Inflammatory macrophage (primary cell): ENCODE measurements around the gene TUBAL3.
A peak's percentile ranks its signal among the peaks of the same experiment; 100 is the strongest.

Experiments
- DNase-seq, 2 donors: peaks; one replicate each; pipeline ENCODE4 v3.0.0-alpha.2; 2020 to 2022

TUBAL3 gene

DNA sequence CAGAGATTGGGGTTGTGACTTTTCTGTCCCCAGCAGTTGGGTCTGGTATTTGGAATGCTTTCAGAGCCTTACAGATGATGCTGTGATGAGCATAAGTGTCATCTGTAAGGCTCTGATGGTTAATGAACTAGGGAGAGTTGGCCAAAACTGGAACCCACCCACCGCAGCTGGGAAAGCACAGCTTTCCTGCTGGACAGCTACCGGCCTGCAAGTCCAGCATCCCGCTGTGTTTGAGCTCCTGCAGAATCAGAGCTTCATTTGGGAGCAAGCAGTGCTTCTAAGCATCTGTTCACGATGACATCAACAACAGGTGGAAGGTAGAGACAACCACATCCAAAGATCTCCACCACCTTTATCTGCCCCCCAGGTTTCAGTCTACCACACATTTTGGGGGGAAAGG, 28.2 kb downstream of the TUBAL3 start:
- DNase-seq, result no peak

DNA sequence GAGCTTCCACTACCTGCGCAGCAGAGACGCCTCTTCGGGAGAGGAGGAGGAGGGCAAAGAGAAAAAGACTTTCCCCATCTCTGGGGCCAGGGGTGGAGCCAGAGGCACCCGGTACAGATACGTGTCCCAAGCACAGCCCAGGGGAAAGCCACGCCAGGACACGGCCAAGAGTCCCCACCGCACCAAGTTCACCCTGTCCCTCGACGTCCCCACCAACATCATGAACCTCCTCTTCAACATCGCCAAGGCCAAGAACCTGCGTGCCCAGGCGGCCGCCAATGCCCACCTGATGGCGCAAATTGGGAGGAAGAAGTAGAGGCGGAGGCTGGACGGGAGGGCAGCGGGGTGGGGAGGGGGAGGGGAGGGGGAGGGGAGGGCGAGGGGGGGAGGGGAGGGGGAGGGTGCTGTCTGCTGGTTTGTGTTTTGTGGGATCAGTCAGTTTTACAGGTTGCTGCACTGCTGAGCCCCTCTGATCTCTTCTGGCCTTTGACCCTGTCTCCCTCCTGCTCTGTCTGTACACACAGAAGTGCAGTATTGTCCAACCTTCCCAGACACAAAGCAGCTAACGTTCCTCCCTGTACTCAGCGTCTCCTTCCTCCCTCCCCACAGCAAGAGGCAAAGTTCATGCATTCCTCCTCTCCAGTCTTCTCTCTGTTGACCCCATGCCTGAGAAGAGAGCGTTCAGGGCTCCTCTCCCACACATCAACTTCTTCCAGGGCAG, 30.6 kb downstream of the TUBAL3 start:
- no peak for DNase-seq

DNA sequence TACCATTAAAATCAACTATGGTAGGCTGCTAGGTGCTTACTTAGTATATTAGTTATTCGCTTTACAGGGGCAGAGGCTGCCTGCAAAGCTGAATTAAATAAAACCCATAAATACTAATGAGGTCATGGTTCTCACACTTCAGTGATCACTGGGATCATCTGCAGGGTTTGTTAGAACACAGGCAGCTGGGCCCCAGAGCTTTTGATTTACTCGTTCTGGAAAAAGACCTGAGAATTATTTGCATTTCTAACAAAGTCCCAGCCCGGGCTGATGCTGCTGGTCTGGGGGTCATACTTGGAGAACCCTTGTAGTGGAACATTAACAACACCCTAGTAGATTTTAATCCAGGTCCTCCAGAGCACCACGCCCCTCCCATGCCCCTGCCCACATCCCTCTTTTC, 31.3 kb downstream of the TUBAL3 start:
- DNase-seq, result no peak

DNA sequence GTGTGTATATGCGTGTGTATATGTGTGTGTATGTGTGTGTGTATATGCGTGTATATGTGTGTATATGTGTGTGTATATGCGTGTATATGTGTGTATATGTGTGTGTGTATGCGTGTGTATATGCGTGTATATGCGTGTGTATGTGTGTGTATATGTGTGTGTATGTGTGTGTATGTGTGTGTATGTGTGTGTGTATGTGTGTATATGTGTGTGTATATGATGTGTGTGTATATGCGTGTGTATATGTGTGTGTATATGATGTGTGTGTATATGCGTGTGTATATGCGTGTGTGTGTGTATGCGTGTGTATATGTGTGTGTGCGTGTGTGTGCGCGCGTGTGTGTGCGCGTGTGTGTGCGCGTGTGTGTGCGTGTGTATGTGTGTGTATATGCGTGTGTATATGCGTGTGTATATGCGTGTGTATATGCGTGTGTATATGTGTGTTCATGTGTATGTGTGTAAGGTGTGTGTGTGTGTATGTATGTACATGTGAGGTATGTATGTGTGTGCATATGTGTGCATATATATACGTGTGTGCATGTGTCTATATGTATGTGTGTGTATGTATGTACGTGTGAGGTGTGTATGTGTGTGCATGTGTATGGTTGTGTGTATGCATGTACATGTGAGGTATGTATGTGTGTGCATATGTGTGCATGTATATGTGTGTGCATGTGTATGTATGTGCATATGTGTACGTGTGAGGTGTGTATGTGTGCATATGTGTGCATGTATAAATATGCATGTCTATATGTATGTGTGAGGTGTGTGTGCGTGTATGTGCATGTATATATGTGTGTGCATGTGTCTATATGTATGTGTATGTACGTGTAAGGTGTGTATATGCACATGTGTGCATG, 33.9 kb downstream of the TUBAL3 start:
- no peak for DNase-seq

DNA sequence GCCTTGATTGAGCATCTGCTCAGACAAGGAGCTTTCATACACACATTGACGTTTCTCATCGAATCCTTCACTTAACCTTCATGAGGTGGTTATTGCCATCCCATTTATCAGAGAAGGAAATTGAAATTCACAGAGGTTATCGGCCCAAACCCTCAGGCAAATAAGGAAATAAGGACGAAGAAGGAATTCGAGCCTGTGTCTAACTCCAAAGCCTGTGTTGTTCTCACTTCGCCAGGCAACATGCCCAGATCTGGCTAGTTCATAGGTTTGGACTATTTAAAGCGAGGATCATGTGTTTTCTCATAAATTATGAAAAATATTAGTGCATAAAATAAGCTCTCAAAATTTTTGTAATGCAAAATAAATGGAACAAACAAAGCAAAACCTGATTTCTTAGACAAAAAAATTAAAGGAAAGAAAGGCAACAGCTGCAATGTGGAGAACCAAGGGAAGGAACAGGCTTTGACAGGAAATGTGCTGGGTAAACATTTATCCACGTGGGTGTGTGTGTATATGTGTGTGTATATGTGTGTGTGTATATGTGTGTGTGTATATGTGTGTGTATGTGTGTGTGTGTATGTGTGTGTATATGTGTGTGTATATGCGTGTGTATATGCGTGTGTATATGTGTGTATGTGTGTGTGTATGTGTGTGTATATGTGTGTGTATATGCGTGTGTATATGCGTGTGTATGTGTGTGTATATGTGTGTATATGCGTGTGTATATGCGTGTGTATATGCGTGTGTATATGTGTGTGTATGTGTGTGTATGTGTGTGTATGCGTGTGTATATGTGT, 35.1 kb downstream of the TUBAL3 start:
- DNase-seq, result no peak

DNA sequence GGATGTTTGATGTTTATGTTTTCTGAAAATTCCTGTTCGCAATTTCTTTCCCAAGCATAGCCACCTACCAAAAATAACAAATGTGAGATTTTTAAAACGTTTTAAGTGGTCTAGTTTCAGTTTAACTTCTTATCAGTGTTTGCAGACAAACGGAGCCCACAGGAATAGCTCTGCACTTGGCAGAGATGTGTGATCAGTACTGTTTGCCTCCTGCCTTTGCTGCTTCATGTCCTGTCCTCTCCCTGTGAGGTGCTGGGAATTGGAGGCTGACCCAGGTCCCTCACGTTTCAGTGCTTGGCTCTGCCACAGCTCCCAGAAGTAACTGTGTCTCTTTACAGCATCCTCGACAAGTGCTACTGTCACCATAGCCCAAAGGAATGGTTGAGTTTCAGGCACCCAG, 38.7 kb downstream of the TUBAL3 start:
- DNase-seq, result no peak

DNA sequence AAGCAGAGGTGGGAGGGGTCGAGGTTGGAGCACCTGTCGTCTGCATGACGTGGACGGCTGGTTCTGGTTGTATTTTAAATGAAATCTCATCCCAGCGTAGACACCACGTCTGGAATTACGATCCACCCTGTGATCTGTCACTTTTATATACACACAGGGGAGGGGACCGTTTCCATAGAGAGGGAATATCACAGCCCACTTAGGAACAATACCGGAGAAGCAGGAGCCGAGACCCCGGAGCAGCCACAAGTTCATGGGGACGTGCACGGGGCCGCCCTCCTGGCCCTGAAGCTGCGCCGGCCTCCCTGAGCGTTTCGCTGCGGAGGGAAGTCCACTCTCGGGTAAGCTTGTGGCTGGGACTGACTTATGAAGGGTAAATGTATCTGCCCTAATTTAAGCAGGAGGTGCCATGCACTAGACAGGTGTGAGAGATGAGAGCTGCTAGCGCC, 39.7 kb downstream of the TUBAL3 start, which contains the start of gene UCN3:
Gene UCN3 (plus strand): TSS at position 77 of the 449 bp plus-strand sequence. CDS start 8,755 bp downstream, outside the sequence.
- DNase-seq, result no peak

DNA sequence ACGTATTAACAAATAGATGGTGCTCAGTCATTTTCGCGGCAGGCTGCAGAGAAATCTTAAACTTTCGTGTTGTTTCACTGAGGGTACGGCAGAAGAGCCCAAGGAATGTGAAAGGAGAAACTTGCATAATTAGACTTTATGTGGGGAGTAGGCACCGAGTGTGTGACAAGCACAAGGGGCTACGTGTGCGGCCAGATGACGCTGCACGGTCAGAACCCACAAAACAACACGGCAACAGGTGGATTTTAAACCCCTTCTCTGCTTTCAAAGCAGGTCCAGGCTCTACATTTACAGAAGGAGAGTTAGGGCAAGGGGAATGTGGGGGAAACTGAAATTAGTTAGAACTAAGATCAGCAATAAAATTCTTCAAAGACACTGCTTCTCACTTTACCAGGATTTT, 40.3 kb downstream of the TUBAL3 start:
- no peak for DNase-seq

DNA sequence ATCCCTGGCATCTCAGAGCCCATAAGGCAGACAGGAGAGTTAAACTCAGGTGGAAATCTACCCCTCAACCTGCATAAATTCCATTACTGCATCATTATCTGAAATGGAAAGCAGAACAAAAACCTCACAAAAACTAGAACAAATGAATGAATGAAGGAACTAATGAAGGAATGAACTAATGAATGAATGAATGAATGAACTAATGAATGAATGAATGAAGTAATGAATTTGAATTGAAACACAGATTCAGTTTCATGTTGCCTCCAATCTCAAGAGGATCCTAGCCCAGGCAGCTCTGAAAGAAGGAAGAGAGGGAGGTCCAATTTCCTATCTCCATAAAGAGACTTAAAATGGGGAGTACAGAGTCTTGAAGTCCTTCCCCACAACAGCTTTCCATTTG, 41.8 kb downstream of the TUBAL3 start:
- no peak for DNase-seq

DNA sequence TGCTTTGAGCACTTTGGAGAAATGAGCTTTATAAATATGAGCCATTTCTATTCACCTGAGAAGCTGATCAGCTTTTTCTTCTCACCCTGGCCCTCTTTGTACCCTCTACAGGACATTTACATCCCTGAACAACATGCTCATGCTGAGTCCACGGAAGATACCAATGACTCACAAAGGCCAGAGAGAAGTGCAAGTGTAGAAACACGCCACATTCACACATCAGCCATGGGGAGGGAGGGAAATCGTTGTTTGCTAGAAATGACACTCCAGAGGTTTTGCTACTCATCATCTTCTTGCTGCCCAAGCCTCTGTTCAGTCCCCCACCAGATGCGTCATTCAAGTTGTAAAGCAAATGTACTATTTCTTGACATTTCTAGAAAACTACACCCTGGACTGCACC, 42.7 kb downstream of the TUBAL3 start:
- no peak for DNase-seq

DNA sequence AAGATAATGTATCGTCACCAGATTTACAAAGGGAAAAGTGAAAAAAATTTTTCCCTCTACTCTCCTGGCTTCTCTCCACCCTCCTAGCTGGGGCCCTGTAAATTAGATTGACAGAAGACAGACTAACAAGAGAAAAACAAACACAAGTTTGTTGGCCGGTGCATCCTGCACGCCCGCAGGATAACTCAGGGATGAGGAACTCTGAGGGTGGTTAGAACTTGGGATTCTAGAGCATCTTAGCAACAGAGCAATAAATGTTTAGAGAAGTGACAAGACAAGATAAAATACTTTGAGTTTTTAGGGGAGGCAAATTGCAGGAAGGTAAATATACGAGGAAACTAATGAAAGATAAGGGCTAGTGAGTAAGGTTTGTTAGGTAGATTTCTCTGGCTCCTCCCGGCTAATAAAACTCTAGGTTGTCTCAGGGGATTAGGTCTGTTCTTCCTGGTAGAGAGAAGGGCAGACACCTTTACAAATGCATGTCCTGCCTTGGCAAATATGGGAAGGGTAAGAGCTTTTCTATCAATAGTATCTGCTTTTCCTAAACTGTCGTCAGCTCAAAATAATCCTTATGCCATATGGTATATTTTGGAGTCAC, 44.2 kb downstream of the TUBAL3 start:
- DNase-seq, result no peak

DNA sequence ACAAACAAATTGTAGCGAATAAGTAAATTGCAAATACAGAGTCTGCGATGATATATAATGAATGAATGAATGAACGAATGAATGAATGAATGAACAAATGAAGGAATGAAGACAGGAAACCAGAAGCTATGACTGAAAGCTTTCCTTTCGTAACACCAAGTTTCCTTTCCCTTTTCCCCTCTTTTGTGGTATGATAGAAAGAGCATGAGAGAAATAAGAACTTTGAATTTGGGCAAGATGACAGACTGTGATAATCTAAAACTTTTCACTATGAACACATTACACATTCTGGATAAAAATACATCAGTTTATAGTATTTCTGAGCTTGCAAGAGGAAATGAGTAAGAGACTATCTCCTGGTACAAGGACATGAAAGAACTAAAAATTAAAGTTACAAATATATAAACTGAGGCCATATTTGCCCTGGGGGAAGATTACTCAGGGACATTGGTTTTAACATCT, 48.3 kb downstream of the TUBAL3 start:
- no peak for DNase-seq

DNA sequence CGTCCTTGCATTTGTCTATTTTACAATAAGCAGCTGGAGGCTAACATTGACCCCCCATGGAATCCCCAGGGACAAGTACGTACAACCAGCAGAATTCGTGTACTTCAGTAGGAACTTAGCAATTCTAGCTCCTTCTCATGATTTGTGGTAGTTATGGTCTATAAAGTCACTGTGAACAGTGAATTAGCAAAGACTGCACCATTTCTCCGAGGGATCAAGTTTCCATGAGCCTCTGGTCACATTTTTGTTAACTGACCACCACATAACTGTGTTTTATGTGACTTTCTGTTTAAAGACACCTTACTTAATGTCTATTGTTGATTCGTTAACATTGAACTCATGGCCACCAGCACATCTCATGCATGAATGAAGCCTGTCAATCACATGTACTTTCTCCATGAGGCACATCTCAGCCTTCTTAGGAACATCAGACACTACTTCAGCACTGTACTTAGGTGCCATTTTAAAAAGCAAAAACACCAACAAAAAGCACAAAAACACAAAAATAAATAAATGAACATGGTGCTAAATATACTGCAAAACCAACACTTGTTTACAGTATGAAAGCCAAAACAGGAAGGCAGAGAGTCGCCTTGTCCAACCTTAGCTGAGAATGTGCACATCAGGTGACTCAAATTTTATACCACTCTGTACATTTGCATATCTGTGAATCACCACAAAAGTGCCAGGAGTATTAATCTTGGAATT, 48.9 kb downstream of the TUBAL3 start:
- no peak for DNase-seq

DNA sequence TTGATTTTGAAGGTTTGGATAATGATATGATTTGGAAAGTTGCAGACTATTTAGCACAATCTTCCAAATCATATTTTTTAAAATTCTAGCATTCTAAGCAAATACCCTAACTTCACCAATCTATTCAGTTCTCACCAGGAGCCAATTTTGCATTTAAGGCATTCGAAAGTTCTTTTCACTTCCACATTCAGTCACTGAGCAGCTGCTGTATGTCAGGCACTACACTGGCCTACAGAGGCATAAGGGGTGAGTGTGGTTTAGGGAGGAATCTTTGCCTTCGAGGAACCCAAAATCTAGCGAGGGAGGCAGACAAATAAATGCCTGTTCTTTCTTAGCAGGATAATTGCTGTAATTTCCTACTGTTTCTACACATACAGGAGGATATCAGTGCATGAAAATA, 50.6 kb downstream of the TUBAL3 start:
- DNase-seq, result no peak

DNA sequence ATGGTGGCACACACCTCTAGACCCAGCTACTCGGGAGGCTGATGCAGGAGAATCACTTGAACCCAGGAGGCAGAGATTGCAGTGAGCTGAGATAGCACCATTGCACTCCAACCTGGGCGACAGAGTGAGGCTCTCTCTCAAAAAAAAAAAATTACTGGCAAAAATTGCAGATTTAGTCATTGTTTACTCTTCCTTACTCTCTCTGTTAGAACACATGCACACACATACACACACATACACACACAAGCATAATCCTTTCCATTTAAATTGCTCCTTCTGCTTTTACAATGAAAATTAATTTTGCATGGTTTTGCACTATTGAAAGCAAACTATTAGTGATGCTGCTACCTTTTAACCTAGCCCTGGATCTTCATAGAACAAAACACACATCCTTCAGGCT, 55.3 kb downstream of the TUBAL3 start:
- DNase-seq, result no peak

DNA sequence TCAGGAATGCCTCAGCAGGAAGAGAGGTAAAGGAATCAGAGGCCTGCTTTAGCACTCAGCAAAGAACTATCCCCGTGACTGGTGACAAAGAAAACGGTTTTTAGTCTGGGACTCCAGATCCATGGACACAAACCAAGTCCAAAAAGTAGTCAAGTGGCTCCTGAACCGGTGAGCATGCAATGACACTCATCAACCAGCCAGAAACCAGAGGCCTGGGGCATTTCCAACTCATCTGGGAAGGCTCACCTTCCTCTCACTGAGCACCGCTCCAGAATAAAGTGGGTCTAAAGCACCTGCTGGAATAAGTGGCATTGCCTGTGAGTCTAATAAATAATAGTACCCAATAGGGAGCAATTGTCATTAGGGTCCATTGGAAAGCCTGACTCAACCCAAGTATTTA, 57.7 kb downstream of the TUBAL3 start:
- DNase-seq, result no peak

DNA sequence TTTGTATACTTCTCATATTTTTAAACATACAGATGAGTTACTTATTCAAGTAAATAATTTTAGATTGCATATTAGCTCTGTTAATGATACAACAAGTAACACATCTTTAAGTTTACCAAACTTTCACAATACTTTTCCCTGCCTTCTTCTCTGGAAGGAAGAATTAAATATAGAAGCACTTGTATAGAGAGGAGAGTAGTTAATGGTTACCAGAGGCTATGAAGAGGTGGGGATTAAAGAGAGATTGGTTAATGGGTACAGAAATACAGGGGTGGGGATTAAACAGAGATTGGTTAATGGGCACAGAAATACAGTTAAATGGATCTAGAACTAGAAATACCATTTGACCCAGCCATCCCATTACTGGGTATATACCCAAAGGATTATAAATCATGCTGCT, 59.9 kb downstream of the TUBAL3 start:
- DNase-seq, result no peak

DNA sequence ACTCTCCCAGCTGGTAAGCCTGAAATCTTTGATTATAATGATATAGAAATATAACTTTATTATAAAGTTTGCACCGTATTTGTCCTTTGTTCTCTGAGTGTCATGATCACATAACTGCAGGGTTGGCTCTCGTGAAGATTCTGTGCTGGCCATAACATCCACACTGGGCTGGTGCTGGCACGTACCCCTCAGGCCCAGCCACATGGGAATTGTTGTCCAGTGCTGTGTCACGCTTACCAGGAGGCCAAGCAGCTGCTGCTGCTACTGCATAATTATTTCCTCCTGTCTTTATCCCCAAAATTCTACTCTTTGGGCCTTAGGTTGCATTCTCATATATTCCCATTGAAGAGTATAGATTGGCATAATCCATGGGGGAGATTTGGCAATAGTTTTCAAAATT, 60.6 kb downstream of the TUBAL3 start:
- DNase-seq, result no peak

DNA sequence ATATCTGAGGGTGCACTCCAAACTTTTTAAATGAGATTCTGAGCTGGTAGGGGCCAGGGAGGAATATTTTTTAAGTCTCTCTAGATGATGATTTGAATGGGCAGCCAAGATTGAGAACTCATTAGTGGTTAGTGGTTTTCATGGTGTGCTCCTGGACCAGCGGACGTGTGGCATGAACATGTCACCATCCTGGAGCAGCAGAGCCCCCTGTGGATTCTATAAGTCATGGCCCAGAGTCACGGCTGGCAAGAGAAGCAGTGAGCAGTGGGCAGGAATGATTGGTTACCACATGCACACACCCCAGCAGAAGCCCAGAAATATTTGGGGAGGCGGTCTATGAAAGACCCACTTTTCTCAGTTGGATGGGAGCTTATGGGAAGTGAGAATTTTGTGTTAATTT, 61.1 kb downstream of the TUBAL3 start:
- peak; percentile 15 to 20 for DNase-seq
